HG02885 (cell line): ENCODE data around the gene LRP1-AS.
A peak's percentile ranks its signal among the peaks of the same experiment; 100 is the strongest.

ENCODE experiments used
- ATAC-seq: cut with Tn5 transposase; IDR thresholded peaks from one replicate; pipeline ENCODE4 v1.9.1; 2021; ENCODE audit warnings: mild to moderate bottlenecking; ENCODE audit not compliant: unreplicated experiment, poor library complexity

LRP1-AS gene

GRCh38 chr12:57146961-57147944 lies at the start of gene LRP1-AS:
Gene LRP1-AS, minus strand, starts transcription at chr12:57147619.
- no peak for ATAC-seq

GRCh38 chr12:57196956-57197355 lies 49.5 kb upstream of the LRP1-AS start:
- ATAC-seq = no peak

GRCh38 chr12:57196439-57196838 lies 49.0 kb upstream of the LRP1-AS start:
- ATAC-seq = no peak

- ATAC-seq = no peak
Measured at GRCh38 chr12:57195611-57196371, 48.4 kb upstream of the LRP1-AS start.

- no peak for ATAC-seq
Measured at GRCh38 chr12:57195186-57195585, 47.8 kb upstream of the LRP1-AS start.

- no peak for ATAC-seq
Measured at GRCh38 chr12:57194253-57194652, 46.8 kb upstream of the LRP1-AS start.

- ATAC-seq = no peak
Measured at GRCh38 chr12:57193706-57194245, 46.4 kb upstream of the LRP1-AS start.

GRCh38 chr12:57192920-57193319 lies 45.5 kb upstream of the LRP1-AS start:
- no peak for ATAC-seq

- ATAC-seq = no peak
Measured at GRCh38 chr12:57191410-57191809, 44.0 kb upstream of the LRP1-AS start.

- ATAC-seq = no peak
Measured at GRCh38 chr12:57190821-57191220, 43.4 kb upstream of the LRP1-AS start.

- ATAC-seq = no peak
Measured at GRCh38 chr12:57190037-57190436, 42.6 kb upstream of the LRP1-AS start.

GRCh38 chr12:57188090-57188425 lies 40.6 kb upstream of the LRP1-AS start:
- no peak for ATAC-seq

- no peak for ATAC-seq
Measured at GRCh38 chr12:57187222-57188089, 40.0 kb upstream of the LRP1-AS start.

GRCh38 chr12:57185906-57186508 lies 38.6 kb upstream of the LRP1-AS start:
- no peak for ATAC-seq

GRCh38 chr12:57185403-57185802 lies 38.0 kb upstream of the LRP1-AS start:
- no peak for ATAC-seq

GRCh38 chr12:57183939-57184725 lies 36.7 kb upstream of the LRP1-AS start:
- ATAC-seq = no peak

GRCh38 chr12:57182918-57183575 lies 35.6 kb upstream of the LRP1-AS start:
- peak; percentile 92 for ATAC-seq

- ATAC-seq = no peak
Measured at GRCh38 chr12:57181561-57182155, 34.2 kb upstream of the LRP1-AS start.
